ENCODE measurements around the gene MMP24. TPM values are rescaled to one million over a fixed set of nuclear protein-coding genes. Genes with fewer than 3 reads are reported as not detected.
"Not testable (repeated sequence)": the region's sequence is repeated elsewhere in the genome, so short reads cannot be mapped to it uniquely, and the experiment has no call there.

Gene MMP24
- total and polyA plus RNA-seq, 4 donors = 0.09 to 0.75 (median 0.42) TPM

GRCh38 chr20:35181731-35182130 is 44.8 kb upstream of the MMP24 start:
- no peak for TF ChIP-seq HNF4A (conservative IDR thresholded peaks at IDR 0.05)
- TF ChIP-seq, protein P1, sequence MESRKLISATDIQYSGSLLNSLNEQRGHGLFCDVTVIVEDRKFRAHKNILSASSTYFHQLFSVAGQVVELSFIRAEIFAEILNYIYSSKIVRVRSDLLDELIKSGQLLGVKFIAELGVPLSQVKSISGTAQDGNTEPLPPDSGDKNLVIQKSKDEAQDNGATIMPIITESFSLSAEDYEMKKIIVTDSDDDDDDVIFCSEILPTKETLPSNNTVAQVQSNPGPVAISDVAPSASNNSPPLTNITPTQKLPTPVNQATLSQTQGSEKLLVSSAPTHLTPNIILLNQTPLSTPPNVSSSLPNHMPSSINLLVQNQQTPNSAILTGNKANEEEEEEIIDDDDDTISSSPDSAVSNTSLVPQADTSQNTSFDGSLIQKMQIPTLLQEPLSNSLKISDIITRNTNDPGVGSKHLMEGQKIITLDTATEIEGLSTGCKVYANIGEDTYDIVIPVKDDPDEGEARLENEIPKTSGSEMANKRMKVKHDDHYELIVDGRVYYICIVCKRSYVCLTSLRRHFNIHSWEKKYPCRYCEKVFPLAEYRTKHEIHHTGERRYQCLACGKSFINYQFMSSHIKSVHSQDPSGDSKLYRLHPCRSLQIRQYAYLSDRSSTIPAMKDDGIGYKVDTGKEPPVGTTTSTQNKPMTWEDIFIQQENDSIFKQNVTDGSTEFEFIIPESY (IDR thresholded peaks at IDR 0.05) = no peak
- H3K4me3 ChIP-seq (ENCODE audit: low read depth in 1 of 3, low read length in 3 of 3) = no peak overlapping the region
- peaks cover 1 to 13% (median 6%) of the 10 kb centered on the region in 4 donors for H3K4me1 ChIP-seq (ENCODE audit: control insufficient read depth in 4 of 4, insufficient read depth in 4 of 4, low read length in 3 of 4)
- no peak overlapping the region for H3K9ac ChIP-seq (ENCODE audit: low read depth in 1 of 2, low read length in 2 of 2)
- H3K36me3 ChIP-seq (ENCODE audit: control insufficient read depth in 4 of 4, insufficient read depth in 3 of 4, low read depth in 1 of 4, low read length in 3 of 4) = no peaks in the 10 kb centered on the region
- no peak for DNase-seq (ENCODE audit: low spot score)
- H3K27me3 ChIP-seq (ENCODE audit: control insufficient read depth in 4 of 4, insufficient read depth in 4 of 4, low read length in 3 of 4) = no peaks in the 10 kb centered on the region
- H3K27ac ChIP-seq (ENCODE audit: low read depth in 1 of 2, low read length in 2 of 2) = no peak overlapping the region
- H3K9me3 ChIP-seq (ENCODE audit: control insufficient read depth in 4 of 4, low read length in 3 of 4) = no peaks in the 10 kb centered on the region

DNA sequence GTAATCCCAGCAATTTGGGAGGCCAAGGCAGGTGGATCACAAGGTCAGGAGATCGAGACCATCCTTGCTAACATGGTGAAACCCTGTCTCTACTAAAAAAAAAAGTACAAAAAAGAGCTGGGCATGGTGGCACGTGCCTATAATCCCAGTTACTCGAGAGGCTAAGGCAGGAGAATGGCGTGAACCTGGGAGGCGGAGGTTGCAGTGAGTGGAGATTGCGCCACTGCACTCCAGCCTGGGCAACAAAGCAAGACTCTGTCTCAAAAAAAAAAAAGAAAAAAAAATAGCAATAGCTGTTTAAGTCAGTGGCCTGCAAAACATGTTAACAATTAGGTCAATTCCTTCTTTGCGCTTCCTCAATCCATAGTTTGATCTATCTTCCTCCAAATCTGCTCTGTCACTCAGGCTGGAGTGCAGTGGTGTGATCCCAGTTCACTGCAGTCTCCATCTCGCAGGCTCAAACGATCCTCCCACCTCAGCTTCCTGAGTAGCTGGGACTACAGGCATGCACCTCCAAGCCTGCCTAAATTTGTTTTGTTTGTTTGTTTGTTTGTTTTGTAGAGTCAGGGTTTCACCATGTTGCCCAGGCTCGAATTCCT is 39.7 kb upstream of the MMP24 start:
- H3K9me3 ChIP-seq (ENCODE audit: control insufficient read depth in 4 of 4, low read length in 3 of 4); H3K9ac ChIP-seq (ENCODE audit: low read depth in 1 of 2, low read length in 2 of 2); H3K27me3 ChIP-seq (ENCODE audit: control insufficient read depth in 4 of 4, insufficient read depth in 4 of 4, low read length in 3 of 4); H3K27ac ChIP-seq (ENCODE audit: low read depth in 1 of 2, low read length in 2 of 2); H3K4me3 ChIP-seq (ENCODE audit: low read depth in 1 of 3, low read length in 3 of 3); H3K36me3 ChIP-seq (ENCODE audit: control insufficient read depth in 4 of 4, insufficient read depth in 3 of 4, low read depth in 1 of 4, low read length in 3 of 4); DNase-seq (ENCODE audit: low spot score): not testable (repeated sequence)
- H3K4me1 ChIP-seq (ENCODE audit: control insufficient read depth in 4 of 4, insufficient read depth in 4 of 4, low read length in 3 of 4) = peaks cover 8 to 23% (median 16%) of the 10 kb centered on the region in 4 donors
- WGBS = 88% methylated on average over 10 of the region's 10 CpGs

DNA sequence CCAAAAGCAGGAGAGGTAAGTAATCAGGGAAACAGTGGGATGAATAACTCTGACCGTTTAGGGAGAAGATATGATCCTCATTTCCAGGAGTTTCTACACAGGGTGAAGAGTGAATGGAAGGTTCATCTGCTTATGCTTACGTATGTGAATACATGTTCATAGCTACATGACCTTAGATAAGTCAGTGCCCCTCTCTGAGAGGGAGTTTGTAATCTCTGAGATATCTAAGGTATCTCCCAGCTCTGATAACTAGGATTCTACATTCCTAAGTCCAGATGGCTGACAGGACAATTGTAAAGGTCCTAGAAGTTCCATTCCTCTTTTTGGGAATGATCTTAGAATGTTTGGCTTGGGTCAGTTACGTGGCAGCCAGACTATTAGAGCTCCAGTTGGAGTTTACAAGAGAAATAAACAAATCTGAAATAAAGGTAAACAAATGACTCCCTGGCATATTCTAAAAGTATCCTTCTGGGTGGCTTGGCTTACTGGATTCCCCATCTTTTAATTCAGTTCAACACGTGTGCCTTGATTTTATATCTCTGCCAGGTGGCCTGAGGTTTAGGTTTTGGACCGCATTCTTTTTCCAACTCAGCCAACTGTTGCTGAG is 38.8 kb upstream of the MMP24 start:
- peaks cover 8 to 32% (median 23%) of the 10 kb centered on the region in 4 donors for H3K4me1 ChIP-seq (ENCODE audit: control insufficient read depth in 4 of 4, insufficient read depth in 4 of 4, low read length in 3 of 4)
- H3K9ac ChIP-seq (ENCODE audit: low read depth in 1 of 2, low read length in 2 of 2) = no peak overlapping the region
- no peaks in the 10 kb centered on the region for H3K36me3 ChIP-seq (ENCODE audit: control insufficient read depth in 4 of 4, insufficient read depth in 3 of 4, low read depth in 1 of 4, low read length in 3 of 4)
- H3K4me3 ChIP-seq (ENCODE audit: low read depth in 1 of 3, low read length in 3 of 3) = no peak overlapping the region
- DNase-seq (ENCODE audit: low spot score) = no peak
- no peak overlapping the region for H3K27ac ChIP-seq (ENCODE audit: low read depth in 1 of 2, low read length in 2 of 2)
- WGBS = 72% methylated on average over 5 of the region's 5 CpGs
- no peaks in the 10 kb centered on the region for H3K27me3 ChIP-seq (ENCODE audit: control insufficient read depth in 4 of 4, insufficient read depth in 4 of 4, low read length in 3 of 4)
- H3K9me3 ChIP-seq (ENCODE audit: control insufficient read depth in 4 of 4, low read length in 3 of 4) = no peaks in the 10 kb centered on the region
- TF ChIP-seq, protein P2, sequence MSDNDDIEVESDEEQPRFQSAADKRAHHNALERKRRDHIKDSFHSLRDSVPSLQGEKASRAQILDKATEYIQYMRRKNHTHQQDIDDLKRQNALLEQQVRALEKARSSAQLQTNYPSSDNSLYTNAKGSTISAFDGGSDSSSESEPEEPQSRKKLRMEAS (IDR thresholded peaks at IDR 0.05) = no peak
- no peak for TF ChIP-seq JUND (IDR thresholded peaks at IDR 0.05)
- TF ChIP-seq RXRA (IDR thresholded peaks at IDR 0.05) = no peak
- TF ChIP-seq, protein P3, sequence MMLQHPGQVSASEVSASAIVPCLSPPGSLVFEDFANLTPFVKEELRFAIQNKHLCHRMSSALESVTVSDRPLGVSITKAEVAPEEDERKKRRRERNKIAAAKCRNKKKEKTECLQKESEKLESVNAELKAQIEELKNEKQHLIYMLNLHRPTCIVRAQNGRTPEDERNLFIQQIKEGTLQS (IDR thresholded peaks at IDR 0.05) = no peak
- TF ChIP-seq RAD21 (IDR thresholded peaks at IDR 0.05) = no peak
- TF ChIP-seq, protein P4, sequence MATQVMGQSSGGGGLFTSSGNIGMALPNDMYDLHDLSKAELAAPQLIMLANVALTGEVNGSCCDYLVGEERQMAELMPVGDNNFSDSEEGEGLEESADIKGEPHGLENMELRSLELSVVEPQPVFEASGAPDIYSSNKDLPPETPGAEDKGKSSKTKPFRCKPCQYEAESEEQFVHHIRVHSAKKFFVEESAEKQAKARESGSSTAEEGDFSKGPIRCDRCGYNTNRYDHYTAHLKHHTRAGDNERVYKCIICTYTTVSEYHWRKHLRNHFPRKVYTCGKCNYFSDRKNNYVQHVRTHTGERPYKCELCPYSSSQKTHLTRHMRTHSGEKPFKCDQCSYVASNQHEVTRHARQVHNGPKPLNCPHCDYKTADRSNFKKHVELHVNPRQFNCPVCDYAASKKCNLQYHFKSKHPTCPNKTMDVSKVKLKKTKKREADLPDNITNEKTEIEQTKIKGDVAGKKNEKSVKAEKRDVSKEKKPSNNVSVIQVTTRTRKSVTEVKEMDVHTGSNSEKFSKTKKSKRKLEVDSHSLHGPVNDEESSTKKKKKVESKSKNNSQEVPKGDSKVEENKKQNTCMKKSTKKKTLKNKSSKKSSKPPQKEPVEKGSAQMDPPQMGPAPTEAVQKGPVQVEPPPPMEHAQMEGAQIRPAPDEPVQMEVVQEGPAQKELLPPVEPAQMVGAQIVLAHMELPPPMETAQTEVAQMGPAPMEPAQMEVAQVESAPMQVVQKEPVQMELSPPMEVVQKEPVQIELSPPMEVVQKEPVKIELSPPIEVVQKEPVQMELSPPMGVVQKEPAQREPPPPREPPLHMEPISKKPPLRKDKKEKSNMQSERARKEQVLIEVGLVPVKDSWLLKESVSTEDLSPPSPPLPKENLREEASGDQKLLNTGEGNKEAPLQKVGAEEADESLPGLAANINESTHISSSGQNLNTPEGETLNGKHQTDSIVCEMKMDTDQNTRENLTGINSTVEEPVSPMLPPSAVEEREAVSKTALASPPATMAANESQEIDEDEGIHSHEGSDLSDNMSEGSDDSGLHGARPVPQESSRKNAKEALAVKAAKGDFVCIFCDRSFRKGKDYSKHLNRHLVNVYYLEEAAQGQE (IDR thresholded peaks at IDR 0.05) = no peak
- TF ChIP-seq HNF4G (IDR thresholded peaks at IDR 0.05) = no peak
- no peak for TF ChIP-seq EGR1 (IDR thresholded peaks at IDR 0.05; ENCODE audit: low read depth in 2 of 2)
- no peak for TF ChIP-seq YY1 (IDR thresholded peaks at IDR 0.05)
- TF ChIP-seq HNF4A (conservative IDR thresholded peaks at IDR 0.05) = no peak
- no peak for TF ChIP-seq FOXA1 (IDR thresholded peaks at IDR 0.05)
- TF ChIP-seq GABPA (IDR thresholded peaks at IDR 0.05 in 1 of 2, conservative IDR thresholded peaks at IDR 0.05 in 1 of 2) = no peak
- TF ChIP-seq FOXA2 (IDR thresholded peaks at IDR 0.05) = no peak
- TF ChIP-seq TAF1 (conservative IDR thresholded peaks at IDR 0.05) = no peak
- TF ChIP-seq SP1 (IDR thresholded peaks at IDR 0.05) = no peak
- TF ChIP-seq, protein P1 (IDR thresholded peaks at IDR 0.05) = no peak
- TF ChIP-seq, protein P5, sequence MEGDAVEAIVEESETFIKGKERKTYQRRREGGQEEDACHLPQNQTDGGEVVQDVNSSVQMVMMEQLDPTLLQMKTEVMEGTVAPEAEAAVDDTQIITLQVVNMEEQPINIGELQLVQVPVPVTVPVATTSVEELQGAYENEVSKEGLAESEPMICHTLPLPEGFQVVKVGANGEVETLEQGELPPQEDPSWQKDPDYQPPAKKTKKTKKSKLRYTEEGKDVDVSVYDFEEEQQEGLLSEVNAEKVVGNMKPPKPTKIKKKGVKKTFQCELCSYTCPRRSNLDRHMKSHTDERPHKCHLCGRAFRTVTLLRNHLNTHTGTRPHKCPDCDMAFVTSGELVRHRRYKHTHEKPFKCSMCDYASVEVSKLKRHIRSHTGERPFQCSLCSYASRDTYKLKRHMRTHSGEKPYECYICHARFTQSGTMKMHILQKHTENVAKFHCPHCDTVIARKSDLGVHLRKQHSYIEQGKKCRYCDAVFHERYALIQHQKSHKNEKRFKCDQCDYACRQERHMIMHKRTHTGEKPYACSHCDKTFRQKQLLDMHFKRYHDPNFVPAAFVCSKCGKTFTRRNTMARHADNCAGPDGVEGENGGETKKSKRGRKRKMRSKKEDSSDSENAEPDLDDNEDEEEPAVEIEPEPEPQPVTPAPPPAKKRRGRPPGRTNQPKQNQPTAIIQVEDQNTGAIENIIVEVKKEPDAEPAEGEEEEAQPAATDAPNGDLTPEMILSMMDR (IDR thresholded peaks at IDR 0.05; ENCODE audit: low read depth, low read length, missing input control) = no peak
- no peak for TF ChIP-seq NR2F2 (IDR thresholded peaks at IDR 0.05)

All from liver (tissue), 9 donors.